GM19193 (cell line): ENCODE measurements around the gene MTARC2.

Experiments
- POLR2A ChIP-seq: IDR thresholded peaks from 4 replicates; pipeline ENCODE4 v1.6.1; 2011; ENCODE audit not compliant: insufficient read depth, insufficient read length; ENCODE audit errors: extremely low read depth

MTARC2 gene

DNA sequence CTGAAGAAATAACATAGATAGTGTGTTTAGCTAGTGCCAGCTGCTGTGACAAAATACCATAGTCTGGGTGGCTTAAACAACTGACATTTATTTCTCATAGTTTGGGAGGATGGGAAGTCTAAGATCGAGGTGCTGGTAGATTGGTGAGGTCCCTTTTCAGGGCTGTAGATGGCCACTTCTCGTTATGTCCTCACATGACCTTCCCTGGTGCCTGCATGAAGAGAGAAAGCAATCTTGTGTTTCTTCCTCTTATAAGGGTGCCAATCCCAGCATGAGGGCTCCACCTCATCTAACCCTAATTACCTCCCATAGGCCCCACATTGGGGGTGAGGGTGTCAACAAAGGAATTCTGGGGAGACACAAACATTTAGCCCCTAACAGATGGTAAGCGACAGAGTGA is 9.3 kb downstream of the MTARC2 start:
- TF ChIP-seq POLR2A: no peak

DNA sequence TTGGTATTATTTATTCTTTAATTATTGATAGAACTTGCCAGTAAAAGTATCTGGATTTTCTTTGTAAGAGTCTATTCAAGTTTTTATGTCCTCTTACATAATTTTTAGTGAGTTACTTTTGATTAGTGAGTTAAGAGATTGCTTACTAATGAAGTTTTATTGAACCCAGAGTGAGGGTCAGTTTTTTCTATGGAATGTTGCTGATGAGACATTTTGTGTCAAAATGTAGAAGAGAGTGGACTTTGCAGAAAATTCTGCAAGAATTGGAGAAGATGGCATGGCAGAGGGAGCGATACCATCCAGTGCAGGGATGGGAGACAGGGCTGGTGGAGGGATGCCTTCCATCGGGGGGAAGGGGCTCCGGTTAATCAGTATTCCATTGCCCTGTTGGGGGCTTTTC is 11.0 kb downstream of the MTARC2 start:
- TF ChIP-seq POLR2A: no peak

DNA sequence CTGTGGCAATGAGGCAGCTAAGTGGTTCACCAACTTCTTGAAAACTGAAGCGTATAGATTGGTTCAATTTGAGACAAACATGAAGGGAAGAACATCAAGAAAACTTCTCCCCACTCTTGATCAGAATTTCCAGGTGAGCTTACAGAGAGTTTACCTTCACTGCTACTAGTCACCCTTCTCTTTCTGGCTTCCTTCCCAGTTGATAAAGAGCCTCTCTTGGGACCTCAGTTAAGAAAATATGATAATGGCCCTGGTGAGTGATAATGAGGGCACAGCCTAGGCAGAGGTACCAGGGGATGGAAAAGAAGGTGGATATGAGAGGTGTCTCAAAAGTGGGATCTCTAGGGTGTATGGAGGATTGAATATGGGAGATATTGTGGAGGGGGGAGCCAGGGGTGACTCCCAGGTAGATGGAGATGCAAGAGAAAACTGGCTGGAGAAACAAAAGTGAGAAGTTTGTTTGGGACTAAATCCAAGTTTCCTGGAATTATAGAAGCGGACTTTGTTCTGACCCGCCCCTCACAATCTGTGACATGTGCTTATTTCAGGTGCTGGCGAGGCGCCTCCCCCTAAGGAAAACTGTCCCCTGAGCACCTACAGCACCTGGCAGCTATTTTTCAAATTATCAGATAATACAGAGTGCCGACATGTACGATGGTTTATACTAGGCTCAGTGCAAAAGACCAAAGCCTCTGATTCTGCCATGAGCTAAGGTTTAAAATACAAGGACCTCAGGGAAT is 13.7 kb downstream of the MTARC2 start:
- TF ChIP-seq POLR2A: no peak

DNA sequence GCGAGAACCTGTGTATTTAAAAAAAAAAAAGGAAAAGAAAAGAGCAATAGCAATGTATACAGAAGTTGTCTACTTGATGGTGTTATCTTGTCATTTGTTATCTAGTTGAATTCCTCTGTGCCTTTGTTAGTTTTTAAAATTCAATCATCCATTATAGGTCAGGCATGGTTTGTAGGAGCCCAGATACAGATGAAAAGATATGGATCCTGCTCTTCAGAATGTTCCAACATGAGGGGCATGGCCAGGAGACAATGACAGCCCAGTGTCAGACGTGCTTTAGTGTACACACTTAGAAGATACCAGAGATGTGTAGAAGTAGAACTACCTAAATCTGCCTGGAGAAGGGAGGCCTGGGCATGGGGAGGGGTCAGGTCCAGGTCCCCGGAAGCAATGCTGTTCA is 16.6 kb downstream of the MTARC2 start:
- no peak for TF ChIP-seq POLR2A

DNA sequence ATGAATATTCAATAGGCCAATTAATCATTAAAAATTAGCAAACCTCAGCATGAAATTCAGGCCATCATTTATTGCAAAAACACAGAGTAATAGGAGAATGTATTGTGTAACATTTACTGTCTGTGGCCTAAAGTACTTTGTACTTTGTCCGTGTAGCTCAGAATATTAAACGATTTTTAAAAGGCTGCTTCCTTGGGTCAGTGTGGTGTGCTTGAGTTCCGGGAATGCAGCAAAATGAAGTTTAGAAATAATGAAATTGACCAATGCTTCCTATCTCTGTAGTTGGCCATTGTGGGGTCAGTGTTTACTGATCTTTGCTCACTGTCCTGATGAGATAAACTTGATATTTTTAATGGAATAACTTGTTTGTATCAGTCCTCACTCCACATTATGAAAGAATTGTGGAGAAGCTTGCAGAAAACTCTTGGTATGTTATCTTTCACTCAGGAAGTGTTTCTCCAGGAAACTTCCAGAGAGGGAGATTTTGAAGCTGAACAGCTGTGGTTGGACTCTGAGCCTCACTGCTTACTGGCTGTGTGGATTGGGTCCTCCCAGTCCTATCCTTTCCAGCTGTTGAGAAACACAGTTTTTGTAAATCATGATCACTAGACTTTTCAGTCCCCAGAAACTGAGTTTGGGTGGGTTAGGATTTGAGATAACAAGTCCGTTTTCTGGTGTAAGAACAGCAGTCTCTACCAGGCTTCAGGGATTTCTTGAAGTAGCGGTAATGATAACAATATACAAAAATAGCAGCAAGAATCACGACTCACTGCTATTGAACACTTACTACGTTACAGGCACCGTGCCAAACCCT is 19.4 kb downstream of the MTARC2 start:
- TF ChIP-seq POLR2A: no peak

DNA sequence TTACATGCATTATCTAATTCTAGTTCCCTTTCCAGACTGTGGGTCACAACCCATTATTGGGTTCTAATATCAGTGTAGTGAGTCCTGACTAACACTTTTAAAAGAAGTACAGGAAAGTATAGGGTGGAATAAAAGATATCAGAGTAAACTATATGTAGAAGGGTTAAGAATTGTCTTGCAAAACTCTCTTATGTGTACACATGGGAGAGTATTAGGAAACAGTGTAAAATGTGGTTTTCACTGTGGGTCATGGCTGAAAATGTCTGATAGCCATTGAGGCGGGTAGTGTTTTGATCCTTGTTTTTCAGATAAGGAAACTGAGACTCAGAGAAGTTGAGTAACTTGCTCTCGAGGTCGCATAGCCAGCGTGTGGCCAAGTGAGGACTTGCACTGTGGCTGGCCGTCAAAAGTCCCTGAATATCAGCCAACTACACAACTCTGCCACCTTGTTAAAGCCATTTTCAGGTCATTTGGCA is 20.0 kb downstream of the MTARC2 start:
- no peak for TF ChIP-seq POLR2A

DNA sequence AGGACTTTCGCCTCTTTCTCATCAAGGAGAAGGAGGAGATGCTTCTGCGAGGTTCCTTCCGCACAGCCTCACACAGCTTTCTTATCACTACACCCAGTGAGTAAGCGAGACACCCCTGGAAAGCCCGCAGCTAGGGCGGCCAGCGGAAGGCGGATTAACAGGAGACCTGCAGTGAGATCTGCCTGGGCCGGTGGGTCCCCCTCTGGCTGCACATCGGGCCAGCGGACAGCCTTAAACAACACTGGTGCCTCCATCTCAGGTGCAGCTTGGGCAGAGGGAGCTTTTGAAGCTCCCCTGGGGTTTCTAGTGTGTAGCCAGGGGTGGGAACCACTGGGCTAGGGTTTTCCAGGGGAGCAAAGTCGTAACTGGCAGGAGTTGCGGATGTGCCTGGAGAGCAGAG is 21.1 kb downstream of the MTARC2 start:
- no peak for TF ChIP-seq POLR2A

DNA sequence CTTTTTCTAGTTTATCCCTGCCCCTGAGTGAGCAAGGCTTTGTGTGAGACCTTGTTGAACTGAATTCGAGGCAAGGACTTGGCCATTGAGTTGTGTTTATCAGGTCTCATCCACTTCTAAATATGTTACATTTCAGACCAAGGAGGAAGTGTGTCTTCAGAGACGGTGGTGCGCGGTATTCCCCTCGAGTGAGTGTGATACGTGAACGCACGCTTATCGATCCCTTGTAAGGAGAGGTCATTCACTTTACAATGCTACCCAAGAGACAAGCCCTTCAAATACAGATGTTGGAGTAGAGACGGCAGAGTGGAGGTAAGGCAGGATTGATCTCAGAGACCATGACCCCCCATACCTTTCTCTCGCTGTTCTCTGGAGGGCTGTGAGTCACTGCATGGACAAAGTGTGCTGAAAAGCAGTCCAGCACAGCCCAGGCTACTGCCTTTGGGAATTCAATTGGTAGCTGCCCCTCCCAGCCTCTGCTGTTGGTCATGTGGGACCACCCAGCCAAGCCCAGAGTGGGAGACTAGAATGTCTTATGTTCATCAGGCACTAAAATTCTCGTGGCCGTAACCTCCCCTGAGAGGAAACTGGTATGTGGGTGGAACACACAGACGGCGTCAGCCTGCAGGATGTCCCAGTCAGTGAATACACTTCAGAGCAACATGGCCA is 22.3 kb downstream of the MTARC2 start:
- no peak for TF ChIP-seq POLR2A

DNA sequence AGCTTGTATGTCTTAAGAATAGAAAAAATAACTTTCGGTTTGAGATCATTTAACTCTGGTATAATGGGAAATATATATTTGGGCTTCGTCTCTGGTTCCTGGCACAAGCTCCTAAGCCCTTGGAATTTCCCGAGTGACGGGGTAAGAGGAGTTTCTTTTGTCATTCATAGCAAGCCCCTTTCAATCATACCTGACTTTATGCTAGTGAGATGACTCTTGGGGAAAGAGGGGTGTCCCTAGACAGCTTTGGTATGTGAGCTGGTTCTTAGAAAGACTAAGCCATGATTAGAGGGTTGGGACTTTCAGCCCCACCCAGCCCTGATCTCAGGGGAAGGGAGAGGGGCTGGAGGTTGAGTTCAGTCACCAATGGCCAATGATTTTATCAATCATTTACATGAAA is 24.7 kb downstream of the MTARC2 start:
- TF ChIP-seq POLR2A: no peak

DNA sequence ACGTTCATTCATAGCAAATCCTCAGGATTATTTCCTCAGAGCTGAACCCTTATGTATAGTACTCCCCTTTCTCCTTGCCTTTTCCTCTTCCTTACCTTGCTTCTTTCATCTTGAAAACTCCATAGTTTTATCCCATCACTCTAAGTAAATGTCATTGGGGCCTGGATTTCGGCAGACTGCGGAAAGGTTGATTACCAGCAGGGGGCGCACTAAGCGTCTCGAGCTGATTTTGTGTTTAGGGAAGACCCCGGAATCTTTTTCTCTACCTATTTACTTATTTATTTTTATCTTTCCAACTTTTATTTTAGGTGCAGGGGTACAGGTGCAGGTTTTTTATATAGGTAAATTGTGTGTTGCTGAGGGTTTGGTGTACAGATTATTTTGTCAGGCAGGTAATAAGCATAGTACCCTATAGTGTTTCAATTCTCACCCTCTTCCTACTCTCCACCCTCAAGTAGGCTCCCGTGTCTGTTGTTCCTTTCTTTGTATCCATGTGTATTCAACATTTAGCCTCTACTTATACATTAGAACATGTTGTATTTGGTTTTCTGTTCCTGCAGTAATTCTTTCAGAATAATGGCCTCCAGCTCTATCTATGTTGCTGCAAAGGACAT is 27.2 kb downstream of the MTARC2 start:
- no peak for TF ChIP-seq POLR2A

DNA sequence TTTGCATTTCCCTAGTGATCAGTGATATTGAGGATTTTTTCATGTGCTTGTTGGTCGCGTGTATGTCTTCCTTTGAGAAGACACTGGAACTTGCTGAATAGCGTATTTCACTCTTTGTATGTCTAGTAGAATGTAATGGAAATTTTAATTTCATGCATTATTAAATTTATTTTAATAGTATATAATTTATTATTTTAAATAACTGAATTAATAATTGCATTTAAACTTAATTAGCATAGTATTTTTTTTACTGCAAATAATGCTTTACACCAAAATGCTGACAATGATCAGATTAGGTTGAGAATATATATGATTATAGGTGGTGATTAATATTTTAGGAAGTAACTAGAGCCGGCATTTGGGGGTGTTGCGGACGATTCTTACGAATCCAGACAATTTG is 28.1 kb downstream of the MTARC2 start:
- no peak for TF ChIP-seq POLR2A

DNA sequence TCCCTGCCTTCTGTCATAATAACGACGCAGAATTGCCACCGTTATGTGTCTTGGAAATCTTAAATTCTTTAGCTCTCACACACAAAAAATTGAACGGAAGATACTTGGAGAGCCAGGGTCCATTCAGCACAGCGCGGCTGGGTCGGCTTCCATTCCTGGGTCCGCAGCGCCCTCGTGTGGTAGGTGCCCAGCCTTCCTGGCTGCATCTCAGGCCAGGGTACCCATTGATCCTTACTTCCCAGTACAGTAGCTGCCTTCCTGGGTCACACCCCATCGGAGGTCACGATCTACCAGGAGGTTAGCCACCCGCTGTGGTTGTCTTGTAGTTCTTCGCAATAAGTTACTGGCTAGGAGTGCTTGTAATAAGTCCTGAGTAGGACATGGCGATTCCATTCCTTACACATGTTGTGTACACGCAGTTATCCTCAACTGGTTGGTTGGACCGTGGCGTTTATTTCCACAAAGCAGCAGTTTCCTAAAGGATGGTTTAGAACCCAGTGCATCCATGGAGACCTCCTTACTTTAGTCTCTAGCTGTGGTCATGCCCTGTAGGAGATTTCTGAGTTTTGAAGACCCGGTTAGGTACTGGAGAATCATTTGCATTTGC is 28.7 kb downstream of the MTARC2 start:
- no peak for TF ChIP-seq POLR2A

DNA sequence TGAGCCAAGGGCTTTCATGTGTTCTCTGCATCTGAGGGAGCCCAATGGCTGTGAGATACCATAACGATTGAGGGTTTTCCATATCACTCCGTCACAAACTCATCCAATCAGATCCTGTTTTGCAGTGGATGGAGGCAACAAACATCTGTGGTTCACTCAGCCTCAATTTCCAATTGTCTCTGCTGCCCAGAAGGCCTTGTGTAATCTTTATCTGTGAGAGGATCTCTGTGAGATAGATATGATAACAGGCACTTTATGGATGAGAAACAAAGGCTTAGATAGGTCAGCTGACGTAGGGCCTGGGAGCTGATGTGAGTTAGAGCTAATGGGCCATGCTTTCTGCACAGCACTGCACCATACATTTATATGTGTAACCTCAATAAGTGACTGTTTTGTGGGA is 35.3 kb downstream of the MTARC2 start:
- TF ChIP-seq POLR2A: no peak

DNA sequence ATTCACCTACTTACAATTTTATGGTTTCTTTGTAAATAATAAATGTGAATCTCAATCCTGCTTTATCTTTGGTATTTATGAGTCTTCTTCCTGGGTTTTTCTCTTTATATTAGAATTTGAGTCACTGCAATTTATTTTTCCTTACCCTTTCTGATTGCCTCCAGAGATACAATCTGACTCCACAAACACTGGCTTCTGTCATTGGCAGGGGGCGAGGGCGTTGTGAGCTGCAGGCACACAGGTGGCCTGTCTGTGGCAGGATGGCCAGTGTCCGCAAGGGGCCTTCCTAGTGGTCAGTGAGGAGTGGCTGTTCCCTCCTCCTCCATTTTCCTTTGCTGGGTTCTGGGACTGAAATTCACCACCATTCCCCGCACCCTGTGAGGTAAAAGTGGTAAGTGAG is 36.6 kb downstream of the MTARC2 start:
- TF ChIP-seq POLR2A: no peak
